MM.1S (cell line): Measurements from ENCODE around the gene SELENOV.

ENCODE experiments used
- CTCF ChIP-seq: fragments of 300-600 bp; sonication (generic); IDR thresholded peaks from 2 replicates; pipeline ENCODE4 v1.5.1; 2016; ENCODE audit warnings: antibody characterized with exemption, low read length, mixed read lengths
- EZH2 ChIP-seq: fragments of 300-600 bp; sonication (generic); optimal IDR thresholded peaks from 2 replicates; pipeline ENCODE3; 2017; ENCODE audit warnings: low read depth, mild to moderate bottlenecking, antibody characterized with exemption, low read length, mixed read lengths

DNA sequence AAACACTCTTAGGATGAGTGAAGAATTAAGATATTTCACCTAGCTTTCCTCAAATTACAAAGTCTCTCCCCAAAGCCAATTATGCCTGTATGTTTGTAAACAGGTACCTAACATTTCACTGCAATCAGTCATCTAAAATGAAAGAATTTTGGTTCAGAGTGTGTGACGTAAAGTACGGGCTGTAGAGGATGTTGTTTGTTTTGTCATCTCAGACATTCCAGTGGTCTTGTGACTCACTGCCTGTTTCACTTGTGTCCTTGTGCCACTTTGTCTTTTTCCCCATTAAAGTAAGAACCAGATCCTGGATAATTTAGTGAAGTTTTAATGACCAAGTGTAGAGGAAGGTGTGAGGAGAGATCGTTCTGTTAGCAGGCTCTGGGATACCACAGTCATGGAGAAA lies 53.7 kb downstream of the SELENOV start:
- no peak for TF ChIP-seq CTCF
- no peak for TF ChIP-seq EZH2
